SK-N-DZ (cell line): Measurements from ENCODE around the gene LIPE.

ENCODE experiments used
- DNase-seq: peaks from one replicate; pipeline ENCODE4 v3.0.0-alpha.2; 2015; ENCODE audit warnings: low spot score

The LIPE gene

GRCh38 chr19:42388851-42389489, 38.2 kb downstream of the LIPE start:
- DNase-seq: no peak

GRCh38 chr19:42386974-42387707, 40.0 kb downstream of the LIPE start:
- peak; percentile 85 for DNase-seq

DNA sequence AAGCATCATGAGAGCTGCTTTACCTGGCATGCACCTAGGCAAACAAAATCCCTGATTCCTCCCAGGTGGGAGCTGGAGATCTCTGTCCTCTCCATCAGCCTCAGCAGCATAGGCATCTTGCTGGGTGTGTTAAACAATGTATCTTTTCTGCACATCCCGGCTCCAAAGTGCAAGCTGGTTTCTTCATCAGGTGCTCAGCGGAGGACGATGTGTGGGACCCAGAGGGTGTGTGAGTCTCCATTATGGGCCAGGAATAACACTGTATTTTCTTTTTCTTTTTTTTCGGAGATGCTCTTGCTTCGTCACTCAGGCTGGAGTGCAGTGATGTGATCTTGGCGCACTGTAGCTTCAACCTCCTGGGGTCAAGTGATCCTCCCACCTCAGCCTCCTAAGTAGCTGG, 47.0 kb downstream of the LIPE start:
- DNase-seq: no peak

DNA sequence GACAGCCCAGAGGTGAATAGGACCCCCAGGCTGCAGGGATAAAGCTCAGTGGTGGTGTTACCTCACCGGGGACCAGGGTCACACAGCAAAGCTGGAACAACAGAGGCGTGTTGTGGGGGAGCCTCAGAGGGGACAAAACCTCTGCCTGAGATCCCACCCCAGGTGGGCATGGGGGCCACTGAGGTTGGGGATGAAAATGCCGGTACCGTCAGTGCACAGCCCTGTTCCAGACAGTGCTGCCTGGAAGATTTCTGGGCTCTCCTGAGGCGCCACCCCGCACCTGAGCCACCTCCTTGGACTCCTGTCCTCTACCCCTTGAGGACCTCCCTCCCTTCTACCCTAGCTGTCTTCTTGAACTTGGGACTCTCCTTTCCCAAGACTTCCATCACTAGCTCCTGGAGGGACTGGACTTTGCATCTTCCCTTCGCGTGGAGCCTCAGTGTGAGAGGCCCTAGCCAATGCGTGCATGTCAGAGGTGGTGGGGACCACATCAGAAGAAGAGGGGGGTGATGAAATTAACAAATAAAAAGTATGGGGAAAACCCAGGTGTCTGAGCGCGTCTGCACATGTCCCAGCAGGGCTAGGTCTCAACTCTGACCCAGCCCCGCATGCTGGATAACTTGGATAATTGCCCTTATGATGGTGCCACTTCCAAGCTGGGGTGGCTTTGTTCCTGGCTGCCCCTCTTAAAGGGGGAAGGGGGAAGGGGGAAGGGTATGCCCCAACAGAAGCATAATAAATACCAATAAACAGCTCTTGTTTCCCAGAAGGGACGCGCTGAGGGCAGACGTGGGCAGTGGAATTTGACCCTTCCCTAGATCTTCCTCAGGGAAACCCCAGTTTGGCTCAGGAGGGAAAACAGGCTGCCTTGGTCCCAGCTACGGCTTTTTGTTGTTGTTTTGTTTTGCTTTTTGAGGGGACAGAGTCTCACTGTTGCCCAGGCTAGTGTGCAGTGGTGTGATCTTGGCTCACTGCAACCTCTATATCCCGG, 48.7 kb downstream of the LIPE start:
- DNase-seq: no peak

DNA sequence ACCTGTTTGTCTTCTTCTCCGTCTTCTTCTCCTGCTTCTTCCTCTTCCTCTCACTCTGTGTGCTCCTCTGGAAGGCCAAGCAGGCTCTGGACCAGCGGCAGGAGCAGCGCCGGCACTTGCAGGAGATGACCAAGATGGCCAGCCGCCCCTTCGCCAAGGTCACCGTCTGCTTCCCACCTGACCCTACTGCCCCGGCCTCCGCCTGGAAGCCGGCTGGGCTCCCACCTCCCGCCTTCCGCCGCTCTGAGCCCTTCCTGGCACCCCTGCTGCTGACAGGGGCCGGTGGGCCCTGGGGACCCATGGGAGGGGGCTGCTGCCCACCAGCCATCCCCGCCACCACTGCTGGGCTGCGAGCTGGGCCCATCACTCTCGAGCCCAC, 51.0 kb downstream of the LIPE start:
- no peak for DNase-seq

- no peak for DNase-seq
Observed at GRCh38 chr19:42375415-42376176, 51.6 kb downstream of the LIPE start.

DNA sequence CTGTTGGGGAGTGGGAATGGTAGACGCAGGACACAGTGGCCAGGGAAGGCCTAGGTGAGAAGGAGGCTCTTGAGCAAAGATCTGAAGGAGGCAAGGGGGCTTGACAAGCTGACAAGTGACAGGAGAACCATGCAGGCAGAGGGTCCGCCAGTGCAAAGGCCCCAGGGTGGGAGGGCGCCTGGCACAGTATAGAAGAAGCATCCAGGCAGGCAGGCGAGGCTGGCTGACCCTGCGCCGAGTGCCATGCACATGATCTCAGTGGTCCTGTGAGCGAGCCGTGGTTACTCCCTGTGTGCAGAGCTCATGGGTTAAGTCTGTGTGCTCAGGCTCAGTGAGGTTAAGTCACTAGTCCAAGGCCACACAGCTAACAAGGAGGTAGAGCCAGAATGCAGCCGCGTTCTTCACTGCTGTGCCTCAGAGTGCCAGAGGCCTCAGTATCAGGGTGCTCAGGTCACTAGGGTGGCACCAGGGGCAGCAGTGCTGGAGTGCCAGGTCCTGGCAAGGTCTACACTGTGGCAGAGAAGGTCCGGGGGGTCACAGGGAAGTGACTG, 52.3 kb downstream of the LIPE start:
- DNase-seq: no peak

GRCh38 chr19:42370626-42371175, 56.5 kb downstream of the LIPE start:
- no peak for DNase-seq

DNA sequence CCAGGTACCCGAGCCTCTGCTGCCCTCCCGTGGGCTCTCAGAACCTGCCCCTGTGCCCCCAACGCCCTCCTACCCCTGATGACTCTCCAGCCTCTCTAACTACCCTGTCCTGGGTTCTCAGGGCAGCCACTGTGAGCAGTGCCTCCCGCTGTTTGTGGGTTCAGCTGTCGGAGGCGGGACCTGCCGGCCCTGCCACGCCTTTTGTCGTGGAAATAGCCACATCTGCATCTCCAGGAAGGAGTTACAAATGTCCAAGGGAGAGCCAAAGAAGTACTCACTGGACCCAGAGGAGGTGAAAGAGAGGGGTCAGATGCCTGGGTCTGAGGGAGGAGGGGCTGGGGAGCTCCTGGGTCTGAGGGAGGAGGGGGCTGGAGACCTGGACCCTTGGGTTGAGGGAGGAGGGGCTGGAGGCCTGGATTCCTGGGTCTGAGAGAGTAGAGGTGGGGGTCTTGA, 57.1 kb downstream of the LIPE start:
- DNase-seq: no peak

- no peak for DNase-seq
Observed at GRCh38 chr19:42369433-42370067, 57.6 kb downstream of the LIPE start.

DNA sequence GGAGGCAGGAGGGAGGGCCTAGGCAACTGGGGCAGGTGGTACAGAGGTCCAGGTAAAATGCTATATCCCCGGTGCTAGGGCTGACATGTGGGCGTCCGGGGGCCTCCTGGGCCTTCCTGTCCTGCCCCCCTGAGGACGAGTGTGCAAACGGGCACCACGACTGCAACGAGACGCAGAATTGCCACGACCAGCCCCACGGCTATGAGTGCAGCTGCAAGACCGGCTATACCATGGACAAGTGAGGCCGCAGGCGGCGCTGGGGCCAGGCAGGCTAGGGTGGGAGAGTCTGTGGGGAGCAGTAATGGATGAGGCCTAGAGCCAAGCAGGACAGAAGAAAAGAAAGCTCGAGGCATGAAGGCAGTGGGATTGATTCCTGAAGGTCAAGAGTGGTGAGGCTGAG, 58.4 kb downstream of the LIPE start:
- DNase-seq: no peak

- DNase-seq: no peak
Observed at GRCh38 chr19:42368360-42368759, 58.8 kb downstream of the LIPE start.

DNA sequence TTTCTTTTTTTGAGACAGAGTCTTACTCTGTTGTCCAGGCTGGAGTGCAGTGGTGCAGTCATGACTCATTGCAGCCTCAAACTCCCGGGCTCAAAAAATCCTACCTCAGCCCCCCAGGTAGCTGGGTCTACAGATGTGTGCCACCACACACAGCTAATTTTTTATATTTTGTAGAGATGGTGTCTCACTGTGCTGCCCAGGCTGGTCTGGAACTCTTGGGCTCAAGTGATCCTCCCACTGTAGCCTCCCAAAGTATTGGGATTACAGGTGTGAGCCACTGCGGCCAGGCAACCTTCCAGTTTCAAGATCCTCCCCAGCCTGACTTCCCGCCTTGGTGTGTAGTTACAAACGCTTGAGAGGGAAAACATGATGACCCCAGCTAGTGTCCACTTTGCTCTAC, 59.3 kb downstream of the LIPE start:
- DNase-seq: no peak

DNA sequence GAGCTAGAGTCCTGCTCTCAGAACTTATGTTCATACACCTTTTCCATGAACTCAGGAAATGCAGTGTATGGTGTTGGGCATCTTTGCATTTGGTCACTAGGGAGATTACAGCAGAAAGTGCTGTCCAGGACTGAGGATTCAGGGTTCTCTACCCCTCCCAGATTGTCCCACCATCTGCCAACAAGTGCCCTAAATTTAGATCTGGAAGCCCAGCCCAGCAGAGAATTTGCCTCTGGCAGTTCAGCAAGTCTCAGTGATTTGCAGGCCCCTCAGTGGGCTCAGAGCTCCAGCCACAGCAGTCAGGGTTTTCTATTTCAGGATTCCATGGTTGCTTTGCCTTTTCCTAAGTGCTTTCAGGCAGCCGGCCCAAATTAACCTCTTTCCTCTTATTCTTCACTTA, 60.5 kb downstream of the LIPE start:
- no peak for DNase-seq

DNA sequence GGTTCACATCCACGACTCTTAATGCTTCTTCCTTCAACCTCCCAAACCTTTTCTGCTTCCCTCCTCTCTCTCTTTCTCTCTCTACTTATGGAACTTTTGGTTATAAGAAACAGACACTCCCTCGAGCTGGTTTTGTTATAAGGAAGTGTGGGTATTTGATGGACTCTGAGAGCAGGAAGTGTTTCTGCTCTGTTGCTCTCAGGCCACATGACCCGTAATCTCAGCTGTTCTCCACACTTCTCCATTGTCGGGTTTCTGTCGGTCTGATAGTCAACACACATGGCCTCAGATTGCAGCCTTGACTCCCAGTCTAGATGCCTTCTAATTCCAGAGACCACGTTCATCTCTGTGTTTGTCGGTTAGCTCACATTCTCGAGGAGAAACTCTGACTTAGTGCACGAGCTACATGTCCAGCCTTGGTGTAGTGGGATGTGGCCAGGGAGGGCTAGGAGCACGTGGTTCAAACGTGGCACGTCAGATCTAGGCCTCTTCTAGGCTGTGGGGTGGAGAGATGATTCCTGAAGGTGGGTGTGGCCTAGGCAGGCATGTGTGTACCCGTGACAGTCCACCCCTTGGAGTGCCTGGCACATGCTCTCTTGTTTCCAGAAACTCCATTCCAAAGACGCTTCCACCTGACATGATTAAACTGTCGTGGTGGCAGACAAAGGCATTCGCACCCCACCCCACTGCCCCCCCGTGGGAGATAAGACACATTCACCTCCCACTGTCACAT, 63.4 kb downstream of the LIPE start:
- no peak for DNase-seq

DNA sequence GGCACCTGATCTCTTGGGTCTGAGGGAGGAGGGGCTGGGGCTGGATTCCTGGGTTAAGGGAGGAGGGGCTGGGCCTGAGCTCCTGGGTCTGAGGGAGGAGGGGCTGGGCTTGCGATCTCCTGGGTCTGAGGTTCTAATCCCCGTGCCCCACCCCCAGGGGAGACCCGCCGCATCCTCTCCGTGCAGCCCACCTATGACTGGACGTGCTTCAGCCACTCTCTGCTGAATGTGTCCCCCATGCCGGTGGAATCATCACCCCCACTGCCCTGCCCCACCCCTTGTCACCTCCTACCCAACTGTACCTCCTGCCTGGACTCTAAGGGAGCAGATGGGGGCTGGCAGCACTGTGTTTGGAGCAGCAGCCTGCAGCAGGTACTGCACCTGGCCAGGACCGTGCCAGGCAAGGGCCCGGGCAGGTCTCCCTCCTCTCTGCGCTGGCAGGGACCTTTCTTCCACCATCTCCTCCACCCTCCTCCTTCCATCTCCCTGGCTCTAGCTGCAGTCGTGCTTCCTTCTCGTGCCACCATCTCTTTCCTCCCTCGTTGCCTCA, 64.2 kb downstream of the LIPE start:
- no peak for DNase-seq

- no peak for DNase-seq
Observed at GRCh38 chr19:42362342-42362741, 64.8 kb downstream of the LIPE start.

- DNase-seq: no peak
Observed at GRCh38 chr19:42361545-42361910, 65.7 kb downstream of the LIPE start.

GRCh38 chr19:42360787-42361544, 66.2 kb downstream of the LIPE start:
- DNase-seq: no peak
